HG03139 (cell line): Measurements from ENCODE around the gene HNRNPUL1.
"Not testable (repeated sequence)": the region's sequence is repeated elsewhere in the genome, so short reads cannot be mapped to it uniquely, and the experiment has no call there.

ENCODE experiments used
- ATAC-seq: cut with Tn5 transposase; IDR thresholded peaks from one replicate; pipeline ENCODE4 v1.9.1; 2021; ENCODE audit not compliant: unreplicated experiment

The HNRNPUL1 gene

GRCh38 chr19:41273076-41273475, 8.9 kb downstream of the HNRNPUL1 start:
- ATAC-seq: no peak

- ATAC-seq: no peak
Measured at GRCh38 chr19:41274802-41275201, 10.6 kb downstream of the HNRNPUL1 start.

- ATAC-seq: no peak
Measured at GRCh38 chr19:41276231-41276630, 12.1 kb downstream of the HNRNPUL1 start.

DNA sequence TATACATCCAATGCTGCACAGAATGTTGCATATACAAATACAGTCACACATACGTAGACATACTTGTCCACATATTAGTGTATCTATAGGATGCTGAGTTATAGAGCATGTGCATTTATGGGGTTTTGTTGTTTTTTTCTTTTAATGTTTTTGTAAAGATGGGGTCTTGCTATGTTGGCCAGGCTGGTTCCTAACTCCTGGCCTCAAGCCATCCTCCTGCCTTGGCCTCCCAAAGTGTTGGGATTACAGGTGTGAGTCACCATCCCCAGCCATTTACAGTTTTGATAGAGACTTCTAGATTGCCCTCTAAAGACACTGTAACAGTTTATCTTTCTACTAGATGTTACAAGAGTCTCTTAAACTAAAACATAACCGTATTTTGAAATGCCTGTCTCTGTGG, 14.3 kb downstream of the HNRNPUL1 start:
- no peak for ATAC-seq

DNA sequence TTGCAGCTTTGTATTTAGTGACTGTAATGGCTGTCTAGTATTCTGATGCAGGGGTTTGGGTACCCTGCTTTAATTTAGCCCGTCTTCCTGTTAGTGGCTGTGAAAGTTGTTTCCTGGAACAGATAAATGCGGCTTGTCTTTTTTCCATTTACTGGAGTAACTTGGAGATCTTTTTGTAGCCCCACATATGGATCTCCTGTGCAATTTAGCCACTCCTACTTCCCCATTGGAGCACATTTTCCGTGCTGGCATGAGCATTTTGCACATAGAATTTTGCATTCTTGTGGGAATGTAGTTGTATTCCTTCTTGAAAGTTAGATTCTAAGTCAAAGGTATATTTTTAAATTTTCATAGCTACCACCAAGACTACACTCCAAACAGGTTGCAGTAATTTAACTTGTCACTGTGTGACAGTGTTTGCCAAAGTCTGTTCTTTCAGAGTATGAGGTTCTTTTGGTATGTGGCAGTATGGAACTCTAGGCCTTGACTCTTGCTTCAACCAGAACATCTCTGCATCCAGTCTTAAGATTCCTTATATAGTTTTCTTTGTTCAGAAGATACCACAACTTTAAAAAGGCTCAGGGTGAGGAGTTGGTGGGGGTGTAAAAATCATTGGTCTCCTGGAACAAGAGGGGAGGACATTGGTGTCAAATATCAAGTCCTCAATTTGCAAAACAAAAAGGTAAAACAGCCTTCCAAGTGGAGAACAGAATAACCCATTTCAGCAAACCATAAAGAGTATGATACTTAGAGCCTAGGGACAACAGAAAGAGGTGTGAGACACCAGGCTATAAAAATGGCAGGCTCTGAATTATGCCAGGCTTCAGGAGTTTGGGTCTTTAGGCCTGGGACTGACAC, 24.7 kb downstream of the HNRNPUL1 start:
- ATAC-seq: no peak

DNA sequence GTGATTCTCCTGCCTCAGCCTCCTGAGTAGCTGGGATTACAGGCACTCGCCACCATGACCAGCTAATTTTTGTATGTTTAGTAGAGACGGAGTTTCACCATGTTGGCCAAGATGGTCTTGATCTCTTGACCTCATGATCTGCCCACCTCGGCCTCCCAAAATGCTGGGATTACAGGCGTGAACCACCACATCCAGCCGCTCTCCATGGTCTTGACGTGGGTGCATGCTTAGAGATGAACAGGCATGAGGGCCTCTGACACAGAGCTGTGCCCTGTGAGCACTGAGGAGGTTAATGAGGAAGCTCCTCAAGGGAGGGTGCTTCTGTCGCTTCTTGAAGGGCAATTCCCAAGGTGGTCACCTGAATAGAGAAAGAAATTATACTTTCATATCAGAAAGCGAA, 25.6 kb downstream of the HNRNPUL1 start:
- ATAC-seq: not testable (repeated sequence)

- no peak for ATAC-seq
Measured at GRCh38 chr19:41294393-41294792, 30.2 kb downstream of the HNRNPUL1 start.

- ATAC-seq: no peak
Measured at GRCh38 chr19:41295499-41295898, 31.3 kb downstream of the HNRNPUL1 start.

DNA sequence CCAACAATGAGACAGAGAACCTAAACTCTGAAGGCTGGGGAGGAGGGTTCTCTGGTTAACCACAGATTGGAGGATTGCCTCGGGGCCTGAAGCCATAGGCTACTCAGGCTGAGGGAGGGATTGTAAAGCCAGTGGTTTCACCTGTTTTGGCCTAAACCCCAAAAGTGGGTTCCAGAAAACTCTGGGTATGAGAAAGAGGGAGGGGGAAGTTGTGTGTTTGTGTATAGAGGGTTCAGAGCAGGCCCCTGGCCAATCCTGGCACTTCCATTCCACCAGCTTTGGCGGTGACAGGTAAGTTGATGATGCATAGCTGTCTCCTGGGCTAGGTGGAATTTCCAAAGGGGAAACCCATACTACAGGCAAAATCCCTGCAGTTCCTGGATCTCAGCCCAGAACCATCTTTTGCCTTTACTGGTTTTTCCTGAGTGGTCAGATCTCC, 32.3 kb downstream of the HNRNPUL1 start:
- no peak for ATAC-seq

GRCh38 chr19:41297628-41298347, 33.6 kb downstream of the HNRNPUL1 start:
- peak; percentile 60 for ATAC-seq

GRCh38 chr19:41298348-41298964, 34.3 kb downstream of the HNRNPUL1 start:
- ATAC-seq: no peak

DNA sequence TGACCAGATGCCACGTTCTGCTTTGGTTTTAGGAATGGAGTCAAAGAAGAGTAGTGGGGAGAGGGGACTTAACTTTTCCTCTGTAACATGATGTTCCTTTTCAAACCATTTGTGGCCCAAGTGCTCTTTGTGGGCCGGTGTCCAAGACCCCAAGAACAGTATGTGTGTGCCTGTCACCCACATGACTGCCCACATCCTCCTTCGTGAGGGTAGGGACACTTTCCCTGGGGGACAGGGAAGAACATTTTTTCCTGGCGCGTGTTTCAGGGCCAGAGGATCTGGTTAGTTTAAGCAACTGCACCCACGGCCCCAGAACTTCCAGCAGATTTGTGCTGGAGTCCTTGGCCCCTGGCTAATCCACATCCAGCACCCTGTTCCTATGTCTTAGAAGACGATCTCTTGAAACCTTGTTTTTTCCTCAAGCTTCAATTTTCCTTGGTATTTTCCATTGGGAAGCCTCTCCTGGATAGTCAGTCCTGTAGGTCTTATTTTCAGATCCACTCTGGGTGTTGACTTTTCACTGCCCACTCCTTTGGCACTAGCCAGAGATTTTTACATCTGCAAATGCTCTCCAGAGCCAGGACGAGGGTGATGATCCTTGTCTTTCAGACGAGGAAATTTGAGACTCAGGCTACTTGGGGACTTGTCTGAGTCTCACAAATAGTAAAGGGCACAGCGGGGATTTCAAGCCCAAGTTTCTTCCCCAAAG, 35.0 kb downstream of the HNRNPUL1 start:
- no peak for ATAC-seq

- no peak for ATAC-seq
Measured at GRCh38 chr19:41299755-41300089, 35.5 kb downstream of the HNRNPUL1 start.

GRCh38 chr19:41300555-41300954, 36.4 kb downstream of the HNRNPUL1 start:
- ATAC-seq: no peak

DNA sequence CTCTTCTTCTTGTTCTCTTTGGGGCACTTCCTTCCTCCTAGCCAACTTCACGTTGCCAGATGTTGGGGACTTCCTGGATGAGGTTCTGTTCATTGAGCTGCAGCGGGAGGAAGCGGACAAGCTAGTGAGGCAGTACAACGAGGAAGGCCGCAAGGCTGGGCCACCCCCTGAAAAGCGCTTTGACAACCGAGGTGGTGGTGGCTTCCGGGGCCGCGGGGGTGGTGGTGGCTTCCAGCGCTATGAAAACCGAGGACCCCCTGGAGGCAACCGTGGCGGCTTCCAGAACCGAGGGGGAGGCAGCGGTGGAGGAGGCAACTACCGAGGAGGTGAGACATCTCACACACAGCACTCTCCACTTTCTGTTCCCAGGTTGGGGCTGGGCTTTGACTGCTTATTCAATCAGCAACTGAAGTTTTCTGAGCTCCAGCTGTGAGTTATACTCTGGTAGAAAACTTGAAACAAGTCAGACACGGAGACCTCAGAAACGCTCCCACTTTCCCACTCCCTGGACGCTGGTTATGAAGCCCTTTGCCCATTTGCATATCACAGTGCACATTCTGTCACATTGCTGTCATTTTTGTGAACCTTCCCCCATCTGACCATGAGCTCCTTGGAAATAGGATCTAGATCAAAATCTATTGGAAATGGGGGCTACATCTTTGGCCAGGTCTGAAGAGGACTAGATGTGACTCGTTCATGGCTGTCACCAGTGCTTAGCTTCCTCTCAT, 38.6 kb downstream of the HNRNPUL1 start:
- ATAC-seq: no peak

GRCh38 chr19:41303954-41304353, 39.8 kb downstream of the HNRNPUL1 start:
- no peak for ATAC-seq

DNA sequence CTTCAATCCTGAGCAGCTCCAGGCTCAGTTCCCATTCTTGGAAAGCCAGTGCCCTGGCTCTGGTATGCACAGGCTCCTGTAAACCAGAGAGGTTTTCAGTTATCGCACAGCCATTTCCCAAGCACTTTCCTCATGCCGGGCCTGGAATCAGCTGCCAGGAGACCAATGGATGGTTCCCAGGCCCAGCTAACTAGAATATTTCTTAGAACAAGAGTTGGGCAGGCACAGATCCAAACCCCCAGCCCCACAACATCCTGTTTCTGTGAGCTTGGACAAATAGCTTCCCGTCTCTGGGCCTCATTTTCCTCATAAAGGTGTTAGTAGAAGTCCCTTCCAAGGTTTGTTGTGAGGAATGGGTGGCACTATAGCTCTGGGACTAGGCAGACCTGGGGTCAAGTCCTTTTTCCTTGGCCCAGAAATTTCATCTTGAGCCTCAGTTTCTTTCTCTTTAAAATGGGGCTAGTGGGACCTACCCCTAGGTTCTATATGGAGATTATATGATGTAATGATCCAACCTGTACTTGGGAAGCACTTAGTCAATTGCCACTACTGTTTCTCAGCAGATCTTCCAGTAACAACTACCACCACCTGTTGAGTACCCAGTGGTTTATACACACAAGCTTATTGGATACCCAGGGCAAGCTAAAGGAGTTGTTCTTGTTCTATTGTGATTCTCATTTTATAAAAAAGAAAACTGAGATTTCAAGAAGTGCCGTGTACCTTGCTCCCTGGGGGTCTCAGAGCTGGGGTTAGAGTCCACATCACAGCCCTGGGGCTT, 40.7 kb downstream of the HNRNPUL1 start:
- ATAC-seq: no peak

DNA sequence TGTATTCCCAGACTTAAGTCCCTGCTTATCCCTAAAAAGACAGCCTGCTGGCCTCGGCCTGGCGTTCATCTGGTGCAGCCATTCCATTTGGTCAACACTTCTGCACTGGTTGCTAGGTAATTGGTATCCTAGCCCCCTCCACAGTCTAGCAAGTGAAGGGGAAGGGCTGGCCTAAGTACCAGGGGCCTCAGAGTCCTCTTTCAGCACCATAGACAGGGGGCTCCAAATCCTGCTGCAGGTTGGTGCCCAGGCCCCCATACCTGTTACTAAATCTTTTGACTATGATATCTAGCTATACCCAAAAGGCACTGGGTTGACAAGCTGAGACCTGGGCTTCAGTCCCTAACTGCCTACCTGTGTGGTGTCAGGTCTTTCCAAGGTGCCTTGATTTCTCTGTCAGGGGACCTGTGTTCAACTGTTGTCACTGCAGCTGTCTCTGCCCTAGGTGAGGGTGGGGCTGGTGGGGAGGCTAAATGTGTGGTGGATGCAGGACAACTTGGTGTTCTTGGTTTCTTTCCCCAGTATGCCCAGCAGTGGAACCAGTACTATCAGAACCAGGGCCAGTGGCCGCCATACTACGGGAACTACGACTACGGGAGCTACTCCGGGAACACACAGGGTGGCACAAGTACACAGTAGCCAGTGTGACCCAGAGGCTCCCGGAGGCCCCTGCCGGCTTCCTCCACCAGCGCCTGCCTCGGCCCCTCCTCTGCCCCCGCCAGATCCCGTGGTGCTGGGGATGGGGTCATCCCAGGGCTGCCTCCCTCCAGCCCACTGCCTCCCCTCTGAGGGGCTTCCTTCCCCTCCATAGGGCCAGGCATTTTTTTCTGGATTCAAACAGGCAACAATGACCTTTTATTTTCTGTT, 42.0 kb downstream of the HNRNPUL1 start:
- no peak for ATAC-seq
